Measurements from ENCODE around the gene SPTSSA.

Gene SPTSSA

DNA sequence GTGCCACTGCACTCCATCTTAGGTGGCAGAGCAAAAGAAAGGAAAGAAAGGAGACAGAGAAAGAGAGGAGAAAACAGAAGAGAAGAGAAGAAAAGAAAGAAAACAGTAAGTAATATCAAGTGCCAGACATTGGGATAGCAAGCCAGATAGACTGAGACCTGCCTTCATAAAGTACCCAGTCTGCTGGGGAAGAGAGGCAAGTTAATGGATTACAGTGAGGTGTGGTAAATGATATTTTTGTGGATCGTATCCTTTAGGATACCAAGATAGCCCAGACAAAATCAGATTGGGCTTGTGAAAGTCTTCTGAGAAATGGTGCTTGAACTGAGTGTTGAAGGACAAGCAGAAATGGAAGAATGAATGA lies 1.5 kb upstream of the SPTSSA start:
- Histone ChIP-seq H3K9me3 (ENCODE audit: control insufficient read depth, insufficient read depth, low read depth, low read length) (no peaks in the 10 kb centered on the region), H3K4me1 (ENCODE audit: control insufficient read depth, insufficient read depth, low read length) (peaks cover 9% of the 10 kb centered on the region), H3K36me3 (ENCODE audit: control insufficient read depth in 2 of 2, insufficient read depth in 1 of 2, low read length in 2 of 2) (no peaks in the 10 kb centered on the region; a peak in 1 of 3 replicates), H3K4me3 (ENCODE audit: low read depth, low read length) (no peak overlapping the region), H3K27ac (ENCODE audit: extremely low read depth, low read depth, low read length) (no peak overlapping the region)
- TF ChIP-seq ZNF558 (tag by site-specific recombination; IDR thresholded peaks at IDR 0.05) (no peak), GLIS1 (tag by site-specific recombination; IDR thresholded peaks at IDR 0.05) (no peak), PRDM1 (tag by site-specific recombination; IDR thresholded peaks at IDR 0.05) (peak; percentile 32; the same call in 1 of the 2 replicates), ZNF423 (tag by site-specific recombination; IDR thresholded peaks at IDR 0.05) (no peak), ZNF791 (tag by site-specific recombination; IDR thresholded peaks at IDR 0.05) (no peak), PATZ1 (tag by site-specific recombination; IDR thresholded peaks at IDR 0.05) (no peak), ZNF223 (tag by site-specific recombination; IDR thresholded peaks at IDR 0.05) (no peak)
- ChIA-PET POLR2A (no interaction called here), CTCF (no interaction called here)

DNA sequence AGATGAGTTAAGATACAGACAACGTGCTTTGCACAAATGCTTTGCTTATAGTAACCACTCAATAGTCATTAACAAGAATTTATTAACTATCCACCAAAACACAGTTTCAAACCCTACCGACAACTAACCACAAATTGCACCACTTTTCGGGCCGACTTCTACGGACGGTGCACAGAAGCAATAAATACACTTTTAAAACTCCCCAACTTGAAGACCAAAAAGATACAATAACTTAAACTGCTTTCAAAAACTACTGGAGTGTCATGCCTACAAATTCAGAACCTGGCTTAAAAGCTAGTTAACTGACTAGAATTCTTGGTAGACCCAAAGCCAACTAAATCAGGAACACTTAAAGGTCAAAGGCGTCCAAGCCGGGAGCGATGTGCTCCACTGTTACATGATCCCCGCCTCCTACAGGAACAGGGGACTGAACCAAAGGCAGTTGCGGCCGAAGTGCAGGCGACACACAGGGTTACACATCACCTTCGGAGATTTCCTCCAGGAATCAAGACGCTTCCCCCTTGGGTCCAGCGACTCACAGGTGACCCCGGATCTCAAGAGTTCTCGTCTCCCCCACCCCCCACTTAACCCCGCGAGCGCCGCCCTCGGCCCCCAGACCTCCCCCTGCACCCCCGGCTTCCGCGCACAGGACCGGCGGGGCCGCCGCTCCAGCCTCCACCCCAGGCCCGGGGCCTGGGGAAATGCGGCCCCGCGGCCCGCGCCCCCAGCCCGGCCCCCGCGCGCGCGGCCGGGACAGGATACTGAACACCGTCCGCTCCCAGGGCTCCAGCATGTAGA lies 507 bp downstream of the SPTSSA start:
- H3K4me1 ChIP-seq (ENCODE audit: control insufficient read depth, insufficient read depth, low read length) = peaks cover 9% of the 10 kb centered on the region
- H3K4me3 ChIP-seq (ENCODE audit: low read depth, low read length) = peak overlapping the region; percentile 80
- ChIA-PET CTCF (interaction anchor here (1.6 kb wide), 1 partner anchor 133 kb away, joined by 6 read pairs; no protein-coding TSS in a partner anchor), POLR2A (interaction anchor here (0.6 to 1.4 kb wide), 4 partner anchors 10 to 249 kb away, joined by 3 to 6 read pairs (median 4); no protein-coding TSS in a partner anchor)
- H3K9me3 ChIP-seq (ENCODE audit: control insufficient read depth, insufficient read depth, low read depth, low read length) = no peaks in the 10 kb centered on the region
- H3K27ac ChIP-seq (ENCODE audit: extremely low read depth, low read depth, low read length) = peak overlapping the region; percentile 84
- peaks cover under 1 to 4% of the 10 kb centered on the region in 2 experiments; a peak in 2 of 3 replicates for H3K36me3 ChIP-seq (ENCODE audit: control insufficient read depth in 2 of 2, insufficient read depth in 1 of 2, low read length in 2 of 2)
- TF ChIP-seq KLF16 (tag by site-specific recombination; IDR thresholded peaks at IDR 0.05) = peak; percentile 48
- no peak for TF ChIP-seq ZNF223 (tag by site-specific recombination; IDR thresholded peaks at IDR 0.05)
- TF ChIP-seq, protein P1, sequence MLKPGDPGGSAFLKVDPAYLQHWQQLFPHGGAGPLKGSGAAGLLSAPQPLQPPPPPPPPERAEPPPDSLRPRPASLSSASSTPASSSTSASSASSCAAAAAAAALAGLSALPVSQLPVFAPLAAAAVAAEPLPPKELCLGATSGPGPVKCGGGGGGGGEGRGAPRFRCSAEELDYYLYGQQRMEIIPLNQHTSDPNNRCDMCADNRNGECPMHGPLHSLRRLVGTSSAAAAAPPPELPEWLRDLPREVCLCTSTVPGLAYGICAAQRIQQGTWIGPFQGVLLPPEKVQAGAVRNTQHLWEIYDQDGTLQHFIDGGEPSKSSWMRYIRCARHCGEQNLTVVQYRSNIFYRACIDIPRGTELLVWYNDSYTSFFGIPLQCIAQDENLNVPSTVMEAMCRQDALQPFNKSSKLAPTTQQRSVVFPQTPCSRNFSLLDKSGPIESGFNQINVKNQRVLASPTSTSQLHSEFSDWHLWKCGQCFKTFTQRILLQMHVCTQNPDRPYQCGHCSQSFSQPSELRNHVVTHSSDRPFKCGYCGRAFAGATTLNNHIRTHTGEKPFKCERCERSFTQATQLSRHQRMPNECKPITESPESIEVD (tag by site-specific recombination; IDR thresholded peaks at IDR 0.05) = no peak
- TF ChIP-seq ZNF155 (tag by site-specific recombination; IDR thresholded peaks at IDR 0.05) = no peak
- TF ChIP-seq HOXD13 (CRISPR knock-in tag; IDR thresholded peaks at IDR 0.05; ENCODE audit: borderline replicate concordance) = no peak
- TF ChIP-seq ZXDB (tag by site-specific recombination; IDR thresholded peaks at IDR 0.05) = no peak
- no peak for TF ChIP-seq ZSCAN4 (tag by site-specific recombination; IDR thresholded peaks at IDR 0.05)
- TF ChIP-seq ZBTB7A (tag by site-specific recombination; IDR thresholded peaks at IDR 0.05; ENCODE audit: low read depth) = no peak
- TF ChIP-seq PRDM4 (tag by site-specific recombination; IDR thresholded peaks at IDR 0.05) = no peak
- TF ChIP-seq ZNF621 (tag by site-specific recombination; IDR thresholded peaks at IDR 0.05) = no peak
- peak; percentile 60; the same call in 1 of the 2 replicates for TF ChIP-seq MZF1 (tag by site-specific recombination; IDR thresholded peaks at IDR 0.05; ENCODE audit: borderline replicate concordance)
- TF ChIP-seq ZNF521 (tag by site-specific recombination; IDR thresholded peaks at IDR 0.05) = no peak
- no peak for TF ChIP-seq HOXA7 (CRISPR knock-in tag; IDR thresholded peaks at IDR 0.05; ENCODE audit: borderline replicate concordance)
- TF ChIP-seq ZNF404 (tag by site-specific recombination; IDR thresholded peaks at IDR 0.05) = no peak
- no peak for TF ChIP-seq BCL11B (tag by site-specific recombination; IDR thresholded peaks at IDR 0.05; ENCODE audit: low read depth)
- no peak for TF ChIP-seq ZNF600 (tag by site-specific recombination; IDR thresholded peaks at IDR 0.05)
- TF ChIP-seq MYNN (tag by site-specific recombination; IDR thresholded peaks at IDR 0.05; ENCODE audit: borderline replicate concordance) = no peak
- 0 out of 2 replicates have a peak, but pooled peaks have one; percentile 20 for TF ChIP-seq IKZF3 (tag by site-specific recombination; IDR thresholded peaks at IDR 0.05)
- peak; percentile 30; the same call in 1 of the 2 replicates for TF ChIP-seq OSR2 (tag by site-specific recombination; IDR thresholded peaks at IDR 0.05)
- no peak for TF ChIP-seq ZNF341 (tag by site-specific recombination; IDR thresholded peaks at IDR 0.05; ENCODE audit: low read depth)
- no peak for TF ChIP-seq ZNF558 (tag by site-specific recombination; IDR thresholded peaks at IDR 0.05)
- TF ChIP-seq ZBTB17 (tag by site-specific recombination; IDR thresholded peaks at IDR 0.05) = peak; percentile 46; the same call in 1 of the 2 replicates
- TF ChIP-seq ZNF37A (tag by site-specific recombination; IDR thresholded peaks at IDR 0.05) = no peak
- no peak for TF ChIP-seq GFI1B (tag by site-specific recombination; IDR thresholded peaks at IDR 0.05)

Data from HEK293 (cell line).